Neural cell (in vitro differentiated cells): ENCODE data around the gene MYCN. TPM values are rescaled to one million over a fixed set of nuclear protein-coding genes. Genes with fewer than 3 reads are reported as not detected.

Experiments
- H2AFZ ChIP-seq: fragments of 200-600, 300-800 bp; sonication (generic), shearing (Covaris generic); 2 replicates; pipeline ENCODE4 v1.6.0; 2014; ENCODE audit warnings: low read depth, mild to moderate bottlenecking, antibody characterized with exemption, low read length, moderate library complexity
- H3F3A ChIP-seq: fragments of 200-600 bp; shearing (Covaris generic); 2 replicates; pipeline ENCODE4 v1.6.1; 2016; ENCODE audit warnings: mild to moderate bottlenecking, moderate library complexity, mixed read lengths, antibody characterized with exemption, low read length; ENCODE audit not compliant: insufficient read depth, poor library complexity, severe bottlenecking
- H3K27ac ChIP-seq: fragments of 200-600, 300-800 bp; sonication (generic), shearing (Covaris generic); 2 replicates; pipeline ENCODE4 v1.5.1; 2014; ENCODE audit warnings: mild to moderate bottlenecking, low read length, moderate library complexity
- H3K27me3 ChIP-seq: fragments of 300-800, 200-600 bp; sonication (generic), shearing (Covaris generic); 2 replicates; pipeline ENCODE4 v1.6.0; 2014; ENCODE audit warnings: mild to moderate bottlenecking, low read depth, low read length, moderate library complexity; ENCODE audit not compliant: insufficient read depth
- H3K36me3 ChIP-seq: fragments of 300-800, 200-600 bp; sonication (generic), shearing (Covaris generic); 2 replicates; pipeline ENCODE4 v1.5.1; 2014; ENCODE audit warnings: mild to moderate bottlenecking, antibody characterized with exemption, low read length, moderate library complexity; ENCODE audit not compliant: insufficient read depth
- H3K4me2 ChIP-seq: fragments of 300-800, 200-600 bp; sonication (generic), shearing (Covaris generic); 2 replicates; pipeline ENCODE4 v1.6.0; 2014; ENCODE audit warnings: mild to moderate bottlenecking, low read length
- H3K4me3 ChIP-seq: fragments of 300-800, 200-600 bp; sonication (generic), shearing (Covaris generic); 2 replicates; pipeline ENCODE4 v1.5.1; 2014; ENCODE audit warnings: mild to moderate bottlenecking, low read length, moderate library complexity
- H3K79me2 ChIP-seq: fragments of 200-600 bp; shearing (Covaris generic); replicated peaks from 2 replicates; pipeline ENCODE4 v1.6.0; 2014; ENCODE audit warnings: mild to moderate bottlenecking, low read length, moderate library complexity; ENCODE audit not compliant: insufficient read depth
- H3K9ac ChIP-seq: fragments of 300-800, 200-600 bp; sonication (generic), shearing (Covaris generic); 2 replicates; pipeline ENCODE4 v1.6.1; 2016; ENCODE audit warnings: mild to moderate bottlenecking, low read length, mixed read lengths
- H3K9me2 ChIP-seq: fragments of 200-600 bp; shearing (Covaris generic); 2 replicates; pipeline ENCODE4 v1.6.1; 2016; ENCODE audit warnings: mild to moderate bottlenecking, low read length, mixed read lengths; ENCODE audit not compliant: insufficient read depth
- H3K9me3 ChIP-seq: fragments of 200-600, 300-800 bp; sonication (generic), shearing (Covaris generic); 2 replicates; pipeline ENCODE4 v1.6.1; 2016; ENCODE audit warnings: mild to moderate bottlenecking, mixed run types, low read length, moderate library complexity, mixed read lengths
- H4K20me1 ChIP-seq: fragments of 200-600 bp; shearing (Covaris generic); 2 replicates; pipeline ENCODE4 v1.6.1; 2016; ENCODE audit warnings: mild to moderate bottlenecking, mixed run types; ENCODE audit not compliant: insufficient read depth
- CTCF ChIP-seq: fragments of 450-650 bp; IDR thresholded peaks from 2 replicates; pipeline ENCODE4 v1.5.1; 2014; ENCODE audit warnings: antibody characterized with exemption, mild to moderate bottlenecking, moderate library complexity; ENCODE audit not compliant: poor library complexity, severe bottlenecking
- EP300 ChIP-seq: fragments of 450-650 bp; conservative IDR thresholded peaks from 2 replicates; pipeline ENCODE4 v1.6.1; 2014; ENCODE audit warnings: antibody characterized with exemption, mild to moderate bottlenecking, moderate library complexity; ENCODE audit not compliant: poor library complexity, severe bottlenecking
- EZH2 ChIP-seq: fragments of 200-600, 300-800 bp; shearing (Covaris generic), sonication (generic); IDR thresholded peaks from 2 replicates; pipeline ENCODE4 v1.6.1; 2014; ENCODE audit warnings: antibody characterized with exemption, low read length, borderline replicate concordance, mild to moderate bottlenecking; ENCODE audit not compliant: insufficient read depth, poor library complexity, severe bottlenecking
- MXI1 ChIP-seq: fragments of 450-650 bp; conservative IDR thresholded peaks from 2 replicates; pipeline ENCODE4 v1.6.1; 2014; ENCODE audit warnings: antibody characterized with exemption, mild to moderate bottlenecking; ENCODE audit not compliant: poor library complexity, severe bottlenecking
- POLR2AphosphoS5 ChIP-seq: IDR thresholded peaks from 2 replicates; pipeline ENCODE4 v1.6.1; 2012
- RAD21 ChIP-seq: fragments of 450-650 bp; conservative IDR thresholded peaks from 2 replicates; pipeline ENCODE4 v1.6.1; 2014; ENCODE audit warnings: antibody characterized with exemption, mild to moderate bottlenecking, moderate library complexity
- REST ChIP-seq: IDR thresholded peaks from 2 replicates; pipeline ENCODE4 v1.6.1; 2012; ENCODE audit warnings: borderline replicate concordance
- SMC3 ChIP-seq: fragments of 450-650 bp; conservative IDR thresholded peaks from 2 replicates; pipeline ENCODE4 v1.6.1; 2014; ENCODE audit warnings: antibody characterized with exemption, mild to moderate bottlenecking, moderate library complexity; ENCODE audit not compliant: poor library complexity
- TAF1 ChIP-seq: IDR thresholded peaks from 2 replicates; pipeline ENCODE4 v1.6.1; 2012; ENCODE audit warnings: low read depth
- polyA plus RNA-seq: library from polyadenylated mRNA; depleted of rRNA; stranded (reverse); fragments of >200 nt; gene quantifications from 2 replicates; pipeline ENCODE4 v1.2.3, GENCODE V29; 2014

Gene MYCN
- polyA plus RNA-seq, 1 donor from 2014 or later: 25.1 TPM

GRCh38 chr2:15931319-15931890 is 8.9 kb upstream of the MYCN start:
- Histone ChIP-seq H3K9me2 (no peaks in the 10 kb centered on the region), H3K4me2 (no peak overlapping the region), H3K9me3 (no peaks in the 10 kb centered on the region), H4K20me1 (no peaks in the 10 kb centered on the region), H3K27ac (no peak overlapping the region), H3K27me3 (no peaks in the 10 kb centered on the region), H3K79me2 (no peaks in the 10 kb centered on the region), H2AFZ (no peak overlapping the region), H3K36me3 (no peaks in the 10 kb centered on the region), H3F3A (no peaks in the 10 kb centered on the region), H3K9ac (no peak overlapping the region), H3K4me3 (no peak overlapping the region)
- TF ChIP-seq MXI1 (no peak), EP300 (no peak), POLR2AphosphoS5 (no peak), RAD21 (no peak), SMC3 (no peak), CTCF (no peak), TAF1 (no peak), EZH2 (no peak), REST (no peak)

- TF ChIP-seq SMC3 (no peak), MXI1 (no peak), TAF1 (no peak), EP300 (no peak), CTCF (no peak), EZH2 (no peak), POLR2AphosphoS5 (no peak), RAD21 (no peak), REST (no peak)
- Histone ChIP-seq H3K27me3 (no peaks in the 10 kb centered on the region), H2AFZ (no peak overlapping the region), H3K9me2 (no peaks in the 10 kb centered on the region), H3F3A (no peaks in the 10 kb centered on the region), H4K20me1 (no peaks in the 10 kb centered on the region), H3K9me3 (no peaks in the 10 kb centered on the region), H3K4me2 (no peak overlapping the region), H3K4me3 (no peak overlapping the region), H3K9ac (no peak overlapping the region), H3K27ac (no peak overlapping the region), H3K36me3 (no peaks in the 10 kb centered on the region), H3K79me2 (no peaks in the 10 kb centered on the region)
Measured at GRCh38 chr2:15931950-15932349, 8.4 kb upstream of the MYCN start.
